Activated CD4-positive, alpha-beta T cell treated with anti-CD3 and anti-CD28 coated beads for 48 hours (primary cell): Measurements from ENCODE around the gene BLID.

ENCODE experiments used
- DNase-seq: peaks from one replicate; pipeline ENCODE4 v3.0.0-alpha.2; 2020

The BLID gene

DNA sequence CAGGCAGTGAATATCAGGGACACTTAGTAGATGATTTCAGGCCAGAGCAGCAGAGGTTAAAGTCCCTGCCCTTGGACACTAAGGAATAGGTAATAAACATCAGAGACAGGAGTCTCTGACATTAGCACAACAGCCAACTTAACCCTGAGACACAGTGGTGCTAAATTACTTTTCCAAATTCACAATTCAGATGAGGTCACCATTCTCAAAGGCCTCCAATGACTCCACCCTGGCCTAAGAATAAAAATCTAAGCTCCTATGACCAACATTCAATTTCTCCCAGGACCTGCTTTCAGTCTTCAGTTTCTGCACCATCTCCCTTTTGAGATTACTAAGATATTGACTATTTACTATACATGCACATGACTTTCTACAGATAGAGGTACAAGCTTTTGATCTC, 42.0 kb downstream of the BLID start:
- no peak for DNase-seq

DNA sequence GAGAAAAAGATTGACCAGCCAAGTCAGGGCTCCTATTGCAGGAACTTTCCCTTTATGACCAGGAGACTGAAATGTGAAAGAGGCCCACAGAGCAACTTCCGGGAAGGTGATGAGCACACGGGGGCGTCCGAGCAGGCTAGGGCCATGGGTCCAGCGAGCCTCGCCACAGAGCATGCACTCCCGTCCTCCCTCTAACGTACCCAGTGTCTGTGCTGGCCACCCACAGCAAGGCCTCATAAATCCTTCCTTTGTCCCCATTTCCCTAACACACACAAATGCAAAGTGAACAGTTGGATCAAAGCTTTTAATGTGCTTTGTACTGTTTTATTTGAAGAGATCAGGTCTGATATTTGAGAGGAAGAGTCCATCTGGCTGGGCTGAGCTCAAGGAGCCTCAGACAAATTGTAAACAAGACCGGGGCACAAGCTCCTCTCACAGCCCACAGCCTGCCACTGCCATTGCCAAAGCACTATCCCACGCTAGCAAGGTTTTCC, 44.3 kb downstream of the BLID start:
- DNase-seq: no peak

DNA sequence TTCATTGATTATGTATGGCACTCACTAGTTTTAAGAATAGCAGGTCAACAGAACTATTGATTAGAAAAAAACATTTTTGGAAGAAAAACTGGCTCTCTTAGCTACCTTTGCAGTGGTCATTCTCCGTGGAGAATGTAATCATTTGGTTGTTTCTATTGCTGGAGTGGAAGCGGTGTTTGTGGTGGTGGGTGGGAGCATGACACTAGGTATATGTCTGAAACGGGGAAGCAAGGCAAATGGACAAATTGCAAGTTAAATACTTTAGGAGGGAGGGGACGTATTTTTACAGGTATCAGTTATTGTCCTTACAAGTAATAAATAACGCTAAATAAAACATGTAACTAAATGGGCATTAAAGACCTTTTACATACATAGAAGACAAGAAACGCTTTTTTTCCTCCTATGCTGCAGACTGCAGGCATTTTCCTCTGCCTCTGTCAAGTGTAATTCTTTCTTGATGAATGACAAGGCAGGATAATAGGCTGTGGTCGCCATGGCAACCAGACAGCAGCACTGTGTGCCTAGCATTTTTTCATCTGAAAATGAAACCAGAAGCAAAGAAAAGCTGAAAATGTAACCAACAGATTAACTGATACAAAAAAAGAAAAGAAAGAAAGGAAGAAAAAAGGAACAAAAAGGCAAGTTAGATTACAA, 46.2 kb downstream of the BLID start:
- DNase-seq: peak; percentile 8

DNA sequence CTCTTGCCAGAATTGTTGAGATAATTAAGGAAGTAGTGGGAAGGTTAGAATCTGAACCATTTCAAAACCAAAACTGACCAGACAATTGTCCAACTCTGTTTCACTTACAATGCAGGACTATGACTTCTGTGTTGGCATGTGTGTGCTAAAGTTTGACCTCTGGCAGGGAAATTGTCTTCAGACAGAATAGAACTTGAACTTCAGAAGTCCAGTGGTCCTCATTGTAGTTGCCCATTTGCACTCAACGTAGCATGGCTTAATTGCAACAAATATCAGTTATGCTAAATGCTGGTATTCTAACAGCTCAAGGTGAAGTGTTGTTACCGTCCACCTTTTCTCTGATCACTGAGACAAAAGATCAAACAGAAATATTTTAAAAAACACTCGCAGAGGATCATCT, 47.2 kb downstream of the BLID start:
- no peak for DNase-seq

DNA sequence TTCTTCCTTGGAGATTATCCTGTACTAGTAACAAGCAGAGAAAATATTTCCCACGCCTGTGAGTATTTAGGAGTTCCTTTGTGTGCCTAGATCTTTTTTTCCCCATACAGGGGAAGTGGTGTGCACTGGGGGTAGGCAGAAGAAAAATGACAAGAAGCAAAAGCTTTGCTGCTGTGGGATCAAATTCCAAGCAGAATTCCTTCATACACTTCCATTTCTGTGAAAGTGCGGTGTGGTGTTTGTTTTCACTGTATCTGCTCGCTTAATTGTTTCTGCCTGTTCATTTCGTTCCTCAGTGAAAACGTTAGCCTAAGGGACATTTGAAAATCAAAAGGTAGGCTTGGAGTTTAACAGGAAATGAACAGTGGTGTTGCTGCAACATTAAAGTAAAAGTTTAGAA, 47.9 kb downstream of the BLID start:
- no peak for DNase-seq
